CD14-positive monocyte (primary cell): ENCODE data around the gene EPHA3. TPM values are rescaled to one million over a fixed set of nuclear protein-coding genes. Genes with fewer than 3 reads are reported as not detected.

Experiments used
- DNase-seq, 3 donors: peaks; one replicate each; pipeline ENCODE4 v3.0.0-alpha.2; 2011 to 2022
- H2AFZ ChIP-seq: 2 replicates; pipeline ENCODE4 v1.6.0; 2012; ENCODE audit warnings: mild to moderate bottlenecking, low read depth, low read length, inconsistent platforms; ENCODE audit not compliant: insufficient read depth, poor library complexity, severe bottlenecking
- H3K27ac ChIP-seq, 2 donors: 1 replicate in 1 of 2; 2 replicates in 1 of 2; pipeline ENCODE4 v1.5.1; 2012 to 2013; ENCODE audit warnings: low read length in 2 of 2, control low read depth in 1 of 2, inconsistent platforms in 1 of 2, low read depth in 1 of 2, mild to moderate bottlenecking in 1 of 2
- H3K27me3 ChIP-seq, 2 donors: one replicate each; pipeline versions ENCODE4 v1.6.0 to v1.6.1; 2011 to 2013; ENCODE audit warnings: low read length in 2 of 2; ENCODE audit not compliant: control insufficient read depth in 2 of 2, insufficient read depth in 2 of 2
- H3K36me3 ChIP-seq, 2 donors: replicated peaks in 1 of 2; 1 replicate in 1 of 2; 2 replicates in 1 of 2; pipeline versions ENCODE4 v1.5.1 to v1.6.1; 2012 to 2013; ENCODE audit warnings: low read length in 2 of 2, control low read depth in 1 of 2, inconsistent platforms in 1 of 2, mild to moderate bottlenecking in 1 of 2; ENCODE audit not compliant: insufficient read depth in 2 of 2, control insufficient read depth in 1 of 2
- H3K4me1 ChIP-seq, 2 donors: 1 replicate in 1 of 2; 2 replicates in 1 of 2; pipeline versions ENCODE4 v1.5.1 to v1.6.1; 2012 to 2013; ENCODE audit warnings: low read length in 2 of 2, control low read depth in 1 of 2, inconsistent platforms in 1 of 2, mild to moderate bottlenecking in 1 of 2, moderate library complexity in 1 of 2; ENCODE audit not compliant: insufficient read depth in 2 of 2, control insufficient read depth in 1 of 2
- H3K4me2 ChIP-seq: replicated peaks from 2 replicates; pipeline ENCODE3; 2012; ENCODE audit warnings: low read length, moderate library complexity, mild to moderate bottlenecking; ENCODE audit not compliant: poor library complexity, severe bottlenecking; ENCODE audit errors: extremely low read depth
- H3K4me3 ChIP-seq, 3 experiments: fragments of 200-600 bp in 1 of 3; sonication (generic) in 1 of 3; replicated peaks in 1 of 3; 1 replicate in 2 of 3; 2 replicates in 1 of 3; pipeline ENCODE4 v1.5.1; 2011 to 2013; ENCODE audit warnings: low read length in 3 of 3, mild to moderate bottlenecking in 3 of 3, control low read depth in 2 of 3, low read depth in 2 of 3, inconsistent platforms in 1 of 3, moderate library complexity in 1 of 3
- H3K79me2 ChIP-seq: 2 replicates; pipeline ENCODE4 v1.6.0; 2012; ENCODE audit warnings: mild to moderate bottlenecking, control low read depth, inconsistent platforms, low read length, moderate library complexity; ENCODE audit not compliant: insufficient read depth
- H3K9ac ChIP-seq: 2 replicates; pipeline ENCODE4 v1.6.0; 2017; ENCODE audit warnings: low read length, mild to moderate bottlenecking; ENCODE audit not compliant: insufficient read depth, poor library complexity, severe bottlenecking
- H3K9me3 ChIP-seq, 2 donors: replicated peaks in 1 of 2; 1 replicate in 1 of 2; 2 replicates in 1 of 2; pipeline versions ENCODE4 v1.5.1 to v1.6.1; 2012 to 2013; ENCODE audit warnings: low read length in 2 of 2, control low read depth in 1 of 2; ENCODE audit not compliant: control insufficient read depth in 1 of 2, insufficient read depth in 1 of 2
- H4K20me1 ChIP-seq: 2 replicates; pipeline ENCODE4 v1.6.0; 2012; ENCODE audit warnings: mild to moderate bottlenecking, low read length, control low read depth, moderate library complexity; ENCODE audit not compliant: insufficient read depth
- H3K27ac Mint-ChIP-seq, 7 donors: one replicate each; pipeline ENCODE4 v1.8.0; 2020; ENCODE audit warnings: mild to moderate bottlenecking in 7 of 7, mixed read lengths in 7 of 7, moderate library complexity in 6 of 7, inconsistent platforms in 2 of 7
- H3K27me3 Mint-ChIP-seq, 3 donors: one replicate each; pipeline ENCODE4 v1.8.0; 2021 to 2022; ENCODE audit warnings: low read depth in 3 of 3, mild to moderate bottlenecking in 3 of 3, mixed read lengths in 3 of 3, moderate library complexity in 3 of 3, inconsistent platforms in 1 of 3
- H3K36me3 Mint-ChIP-seq, 2 donors: one replicate each; pipeline ENCODE4 v1.8.0; 2020; ENCODE audit warnings: mixed read lengths in 2 of 2, inconsistent platforms in 1 of 2, mild to moderate bottlenecking in 1 of 2
- H3K4me1 Mint-ChIP-seq: one replicate; pipeline ENCODE4 v1.8.0; 2020; ENCODE audit warnings: mild to moderate bottlenecking, mixed read lengths
- H3K4me3 Mint-ChIP-seq, 2 donors: one replicate each; pipeline ENCODE4 v1.8.0; 2020; ENCODE audit warnings: mild to moderate bottlenecking in 2 of 2, mixed read lengths in 2 of 2, moderate library complexity in 1 of 2
- H3K9me3 Mint-ChIP-seq, 7 donors: one replicate each; pipeline ENCODE4 v1.8.0; 2020 to 2022; ENCODE audit warnings: mixed read lengths in 7 of 7, mild to moderate bottlenecking in 6 of 7, moderate library complexity in 6 of 7, inconsistent platforms in 2 of 7
- CTCF ChIP-seq: fragments of 200-600 bp; IDR thresholded peaks from one replicate; pipeline ENCODE4 v1.8.0; 2022; ENCODE audit warnings: antibody characterized with exemption, mild to moderate bottlenecking
- WGBS: methylation state at CpG from one replicate; pipeline ENCODE4 v1.1.5; 2013; ENCODE audit warnings: missing lambda C conversion rate; ENCODE audit not compliant: insufficient coverage; 5-methylcytosine and 5-hydroxymethylcytosine counted together
- intact Hi-C, 2 donors: fragments of 100-400 bp; cut with micrococcal nuclease; formaldehyde crosslinking; loops; one replicate each; pipeline versions ENCODE4 v1.15.0 to v1.15.1; 2023
- polyA plus RNA-seq, 3 donors: library from polyadenylated mRNA; depleted of rRNA in 1 of 3; unstranded in 2 of 3; stranded (reverse) in 1 of 3; fragments of 300-500 nt in 2 of 3; fragments of >200 nt in 1 of 3; fragmentation: Illumina TruSeq in 2 of 3; gene quantifications; 1 replicate in 2 of 3; 2 replicates in 1 of 3; pipeline ENCODE4 v1.2.3, GENCODE V29; 2012 to 2021

Gene EPHA3
- polyA plus RNA-seq, 3 donors = not detected

- H3K9me3 Mint-ChIP-seq = peaks cover 0 to 2% (median 0%) of the 10 kb centered on the region in 7 donors
- H3K27me3 ChIP-seq = no peaks in the 10 kb centered on the region
- no peak for TF ChIP-seq CTCF
- no peaks in the 10 kb centered on the region for H3K4me1 ChIP-seq
- no peaks in the 10 kb centered on the region for H3K36me3 ChIP-seq
- H3K27ac Mint-ChIP-seq = no peak overlapping the region
- no peak overlapping the region for H3K27ac ChIP-seq
- no peak overlapping the region for H2AFZ ChIP-seq
- H3K4me2 ChIP-seq = no peak overlapping the region
- H3K4me3 ChIP-seq = no peak overlapping the region
- no peak overlapping the region for H3K9ac ChIP-seq
- no peaks in the 10 kb centered on the region for H3K9me3 ChIP-seq
- H4K20me1 ChIP-seq = no peaks in the 10 kb centered on the region
- H3K79me2 ChIP-seq = no peaks in the 10 kb centered on the region
- no peak for DNase-seq
- no CpG with 5 or more reads among the region's 1 CpG for WGBS
- no peaks in the 10 kb centered on the region for H3K27me3 Mint-ChIP-seq
- no peaks in the 10 kb centered on the region for H3K36me3 Mint-ChIP-seq
- intact Hi-C loops = no loop called here
- no peaks in the 10 kb centered on the region for H3K4me1 Mint-ChIP-seq
- no peak overlapping the region for H3K4me3 Mint-ChIP-seq
Observed at GRCh38 chr3:89250742-89251141, 143.3 kb downstream of the EPHA3 start.

GRCh38 chr3:89252016-89252415 lies 144.6 kb downstream of the EPHA3 start:
- no peak overlapping the region for H3K27ac Mint-ChIP-seq
- H3K9me3 Mint-ChIP-seq = peaks cover 0 to 5% (median 2%) of the 10 kb centered on the region in 7 donors
- H3K27me3 Mint-ChIP-seq = no peaks in the 10 kb centered on the region
- Histone ChIP-seq H3K4me2 (no peak overlapping the region), H3K27ac (no peak overlapping the region), H3K9me3 (peaks cover 1 to 4% of the 10 kb centered on the region in 2 donors), H3K27me3 (no peaks in the 10 kb centered on the region), H3K4me3 (no peak overlapping the region), H4K20me1 (no peaks in the 10 kb centered on the region), H3K36me3 (no peaks in the 10 kb centered on the region), H3K79me2 (no peaks in the 10 kb centered on the region), H3K4me1 (no peaks in the 10 kb centered on the region), H2AFZ (no peak overlapping the region), H3K9ac (no peak overlapping the region)
- no peak for DNase-seq
- no peaks in the 10 kb centered on the region for H3K4me1 Mint-ChIP-seq
- no peaks in the 10 kb centered on the region for H3K36me3 Mint-ChIP-seq
- WGBS = no CpG with 5 or more reads among the region's 4 CpGs
- no peak overlapping the region for H3K4me3 Mint-ChIP-seq
- no peak for TF ChIP-seq CTCF
- intact Hi-C loops = no loop called here
